HL-60/S4 (cell line): ENCODE results near the gene DDX42.
"Not testable (repeated sequence)": the region's sequence is repeated elsewhere in the genome, so short reads cannot be mapped to it uniquely, and the experiment has no call there.

ENCODE experiments used
- in situ Hi-C: fragments of 300-500 bp; cut with MboI; formaldehyde crosslinking; loops from 2 replicates; pipeline ENCODE4 v1.14.3; 2022; ENCODE audit warnings: low sequenced_read_pairs

The DDX42 gene

GRCh38 chr17:63780507-63780906 is 6.5 kb downstream of the DDX42 start:
- in situ Hi-C loops, result no loop called here

- in situ Hi-C loops, result no loop called here
These were observed 7.0 kb downstream of the DDX42 start for GRCh38 chr17:63780928-63781327.

- in situ Hi-C loops, result no loop called here
These were observed 9.6 kb downstream of the DDX42 start for GRCh38 chr17:63783522-63783921.

- in situ Hi-C loops, result no loop called here
These were observed 11.6 kb downstream of the DDX42 start for GRCh38 chr17:63785556-63785955.

GRCh38 chr17:63786117-63786516 is 12.1 kb downstream of the DDX42 start:
- in situ Hi-C loops, result no loop called here

GRCh38 chr17:63786971-63787711 is 13.2 kb downstream of the DDX42 start:
- in situ Hi-C loops, result no loop called here

- in situ Hi-C loops, result no loop called here
These were observed 16.1 kb downstream of the DDX42 start for GRCh38 chr17:63790057-63790456.

GRCh38 chr17:63792055-63792729 is 18.2 kb downstream of the DDX42 start:
- in situ Hi-C loops, result no loop called here

- in situ Hi-C loops, result not testable (repeated sequence)
These were observed 22.4 kb downstream of the DDX42 start for GRCh38 chr17:63796375-63796774.

- in situ Hi-C loops, result no loop called here
These were observed 24.7 kb downstream of the DDX42 start for GRCh38 chr17:63798572-63799106.

- in situ Hi-C loops, result no loop called here
These were observed 26.8 kb downstream of the DDX42 start for GRCh38 chr17:63800783-63801182.

GRCh38 chr17:63804328-63804727 is 30.4 kb downstream of the DDX42 start:
- in situ Hi-C loops, result no loop called here

- in situ Hi-C loops, result no loop called here
These were observed 31.6 kb downstream of the DDX42 start for GRCh38 chr17:63805591-63805990.

GRCh38 chr17:63809970-63810369 is 36.0 kb downstream of the DDX42 start:
- in situ Hi-C loops, result no loop called here

GRCh38 chr17:63816123-63816522 is 42.2 kb downstream of the DDX42 start:
- in situ Hi-C loops, result no loop called here

GRCh38 chr17:63816669-63817068 is 42.7 kb downstream of the DDX42 start:
- in situ Hi-C loops, result no loop called here

- in situ Hi-C loops, result no loop called here
These were observed 43.9 kb downstream of the DDX42 start for GRCh38 chr17:63817736-63818385.

GRCh38 chr17:63819131-63819530 is 45.2 kb downstream of the DDX42 start:
- in situ Hi-C loops, result no loop called here

GRCh38 chr17:63819585-63820537 is 45.9 kb downstream of the DDX42 start:
- in situ Hi-C loops, result no loop called here

- in situ Hi-C loops, result no loop called here
These were observed 47.1 kb downstream of the DDX42 start for GRCh38 chr17:63820963-63821561.
